K562 (cell line): ENCODE measurements around the gene GPAT3. TPM values are rescaled to one million over a fixed set of nuclear protein-coding genes. Genes with fewer than 3 reads are reported as not detected.

Experiments used
- CHD2 ChIP-seq: IDR thresholded peaks from 2 replicates; pipeline ENCODE4 v1.6.1; 2011; ENCODE audit warnings: low read depth, low read length
- CREB3 ChIP-seq: fragments of 450-650 bp; conservative IDR thresholded peaks from 2 replicates; pipeline ENCODE4 v1.6.1; 2016; ENCODE audit warnings: missing genetic modification characterization, low read depth, mild to moderate bottlenecking, missing compliant biosample characterization, moderate library complexity
- E2F6 ChIP-seq, 2 experiments: IDR thresholded peaks; 2 replicates each; pipeline ENCODE4 v1.6.1; 2011; ENCODE audit warnings: borderline replicate concordance in 1 of 2, control low read depth in 1 of 2, low read depth in 1 of 2, low read length in 1 of 2, mild to moderate bottlenecking in 1 of 2, mixed read lengths in 1 of 2, moderate library complexity in 1 of 2; ENCODE audit not compliant: insufficient read depth in 1 of 2, insufficient read length in 1 of 2, poor library complexity in 1 of 2, severe bottlenecking in 1 of 2; ENCODE audit errors: extremely low read depth in 1 of 2
- ETV1 ChIP-seq: fragments of 450-650 bp; conservative IDR thresholded peaks from 2 replicates; pipeline ENCODE4 v1.6.1; 2016; ENCODE audit warnings: missing genetic modification characterization, control low read depth, low read depth, missing compliant biosample characterization
- FOXJ3 ChIP-seq: sonication (generic); formaldehyde crosslinking; IDR thresholded peaks from 2 replicates; pipeline ENCODE4 v1.4.0; 2020; ENCODE audit warnings: mild to moderate bottlenecking, missing genetic modification reagents
- FOXO4 ChIP-seq: fragments of 450-650 bp; formaldehyde crosslinking; IDR thresholded peaks from 2 replicates; pipeline ENCODE4 v1.4.0; 2020; ENCODE audit warnings: mild to moderate bottlenecking, moderate library complexity
- HDAC8 ChIP-seq: fragments of 450-650 bp; IDR thresholded peaks from 2 replicates; pipeline ENCODE4 v1.6.1; 2016; ENCODE audit warnings: mild to moderate bottlenecking, missing genetic modification characterization, moderate library complexity, missing compliant biosample characterization
- HSF4 ChIP-seq: fragments of 250-450 bp; sonication (Bioruptor Pico); IDR thresholded peaks from 2 replicates; pipeline ENCODE4 v2.1.2; 2022; ENCODE audit warnings: mild to moderate bottlenecking, moderate library complexity, borderline replicate concordance
- ILF3 ChIP-seq: fragments of 450-650 bp; IDR thresholded peaks from 2 replicates; pipeline ENCODE4 v1.6.1; 2018; ENCODE audit warnings: antibody characterized with exemption, mild to moderate bottlenecking, moderate library complexity, borderline replicate concordance
- L3MBTL2 ChIP-seq: fragments of 450-650 bp; IDR thresholded peaks from 2 replicates; pipeline ENCODE4 v1.6.1; 2016; ENCODE audit warnings: mild to moderate bottlenecking, moderate library complexity
- NUFIP1 ChIP-seq: fragments of 450-650 bp; IDR thresholded peaks from 2 replicates; pipeline ENCODE4 v1.6.1; 2018; ENCODE audit not compliant: partially characterized antibody
- SRSF7 ChIP-seq: fragments of 200-400 bp; formaldehyde crosslinking; optimal IDR thresholded peaks from 2 replicates; pipeline ENCODE3; 2017; ENCODE audit warnings: mild to moderate bottlenecking, low read depth, low read length
- TAF15 ChIP-seq: fragments of 200-400 bp; formaldehyde crosslinking; IDR thresholded peaks from 2 replicates; pipeline ENCODE4 v1.6.1; 2017; ENCODE audit warnings: mild to moderate bottlenecking, low read depth, low read length, moderate library complexity
- TOE1 ChIP-seq, 2 experiments: fragments of 450-650 bp in 1 of 2; sonication (generic) in 1 of 2; formaldehyde crosslinking in 1 of 2; IDR thresholded peaks; 2 replicates each; pipeline versions ENCODE4 v1.7.1 to v1.8.0; 2016 to 2022; ENCODE audit warnings: borderline replicate concordance in 2 of 2, mild to moderate bottlenecking in 2 of 2, antibody characterized with exemption in 1 of 2, inconsistent platforms in 1 of 2, low read depth in 1 of 2, missing genetic modification reagents in 1 of 2, moderate library complexity in 1 of 2
- USF1 ChIP-seq: sonication (generic); formaldehyde crosslinking; IDR thresholded peaks from 2 replicates; pipeline ENCODE4 v1.9.0; 2022; ENCODE audit warnings: mild to moderate bottlenecking, missing genetic modification reagents
- ZMIZ1 ChIP-seq, 2 experiments: fragments of 150-350 bp in 1 of 2; IDR thresholded peaks; 2 replicates each; pipeline ENCODE4 v1.6.1; 2012 to 2016; ENCODE audit warnings: low read depth in 2 of 2, low read length in 2 of 2, mild to moderate bottlenecking in 1 of 2, moderate library complexity in 1 of 2
- ZNF121 ChIP-seq: sonication (generic); formaldehyde crosslinking; conservative IDR thresholded peaks from 2 replicates; pipeline ENCODE4 v1.8.0; 2022; ENCODE audit warnings: missing genetic modification reagents
- ZNF224 ChIP-seq: sonication (generic); formaldehyde crosslinking; IDR thresholded peaks from 2 replicates; pipeline ENCODE4 v1.8.0; 2022; ENCODE audit warnings: mild to moderate bottlenecking, missing genetic modification reagents
- ZNF24 ChIP-seq: fragments of 450-650 bp; IDR thresholded peaks from 2 replicates; pipeline ENCODE4 v1.6.1; 2016
- polyA plus RNA-seq, 8 experiments: library from polyadenylated mRNA; depleted of rRNA in 4 of 8; stranded (reverse) in 5 of 8; unstranded in 3 of 8; fragments of >200 nt; fragmentation: Nextera tagmentation in 2 of 8; fragmentation: Illumina TruSeq in 1 of 8; extraction: Ambion mirVana in 2 of 8; extraction: Trizol in 1 of 8; gene quantifications; 2 replicates each; pipeline versions ENCODE4 v1.2.1 to v1.2.3, GENCODE V29; 2011 to 2014; ENCODE audit warnings: inconsistent platforms in 1 of 8, missing spikeins in 1 of 8
- total RNA-seq, 7 experiments: library from RNA; depleted of rRNA in 6 of 7; stranded (reverse); fragments of >200 nt in 6 of 7; fragmentation: Illumina TruSeq in 2 of 7; extraction: Trizol in 2 of 7; gene quantifications; 2 replicates each; pipeline versions ENCODE4 v1.2.1 to v1.2.3, GENCODE V29; 2011 to 2021; ENCODE audit warnings: low replicate concordance in 1 of 7

GPAT3 gene
- total and polyA plus RNA-seq, 9 of the 15 experiments (the other 6 are each of a cell fraction or from before 2014, with no cell fraction given) = 4.1 to 16.1 (median 13.1) TPM

GRCh38 chr4:83486457-83487129 is 49.3 kb upstream of the GPAT3 start (continued):
- TF ChIP-seq SRSF7 = no peak
- no peak for TF ChIP-seq ZNF24
- no peak for TF ChIP-seq ETV1 (tag)
- no peak for TF ChIP-seq NUFIP1
- TF ChIP-seq ZNF224 (CRISPR knock-in tag) = no peak
- TF ChIP-seq HSF4 = no peak
- TF ChIP-seq FOXJ3 (CRISPR knock-in tag) = no peak
- no peak for TF ChIP-seq E2F6 (IDR thresholded peaks at IDR 0.05; ENCODE audit: borderline replicate concordance in 1 of 2, extremely low read depth in 1 of 2, insufficient read depth in 1 of 2, insufficient read length in 1 of 2, low read depth in 1 of 2, low read length in 1 of 2, poor library complexity in 1 of 2, severe bottlenecking in 1 of 2)
- no peak for TF ChIP-seq USF1 (CRISPR knock-in tag)
- no peak for TF ChIP-seq ZMIZ1 (IDR thresholded peaks at IDR 0.05; ENCODE audit: low read depth in 2 of 2, low read length in 2 of 2)
- no peak for TF ChIP-seq CHD2
- no peak for TF ChIP-seq TOE1 (IDR thresholded peaks at IDR 0.05; ENCODE audit: borderline replicate concordance)
- no peak for TF ChIP-seq TOE1 (CRISPR knock-in tag; IDR thresholded peaks at IDR 0.05; ENCODE audit: borderline replicate concordance, low read depth)
- no peak for TF ChIP-seq HDAC8 (tag)
- no peak for TF ChIP-seq TAF15
- no peak for TF ChIP-seq CREB3 (tag)
- no peak for TF ChIP-seq ILF3
- no peak for TF ChIP-seq FOXO4 (CRISPR knock-in tag)
- no peak for TF ChIP-seq ZNF121 (CRISPR knock-in tag)
- TF ChIP-seq L3MBTL2 = peak; percentile 18; the same call in 1 of the 2 replicates
